ENCODE results near the gene LSR. TPM values are rescaled to one million over a fixed set of nuclear protein-coding genes. Genes with fewer than 3 reads are reported as not detected.
A peak's percentile ranks its signal among the peaks of the same experiment; 100 is the strongest.

LSR gene
- total RNA-seq, 2 experiments from 2014 or later: 40.6 to 43.9 TPM

DNA sequence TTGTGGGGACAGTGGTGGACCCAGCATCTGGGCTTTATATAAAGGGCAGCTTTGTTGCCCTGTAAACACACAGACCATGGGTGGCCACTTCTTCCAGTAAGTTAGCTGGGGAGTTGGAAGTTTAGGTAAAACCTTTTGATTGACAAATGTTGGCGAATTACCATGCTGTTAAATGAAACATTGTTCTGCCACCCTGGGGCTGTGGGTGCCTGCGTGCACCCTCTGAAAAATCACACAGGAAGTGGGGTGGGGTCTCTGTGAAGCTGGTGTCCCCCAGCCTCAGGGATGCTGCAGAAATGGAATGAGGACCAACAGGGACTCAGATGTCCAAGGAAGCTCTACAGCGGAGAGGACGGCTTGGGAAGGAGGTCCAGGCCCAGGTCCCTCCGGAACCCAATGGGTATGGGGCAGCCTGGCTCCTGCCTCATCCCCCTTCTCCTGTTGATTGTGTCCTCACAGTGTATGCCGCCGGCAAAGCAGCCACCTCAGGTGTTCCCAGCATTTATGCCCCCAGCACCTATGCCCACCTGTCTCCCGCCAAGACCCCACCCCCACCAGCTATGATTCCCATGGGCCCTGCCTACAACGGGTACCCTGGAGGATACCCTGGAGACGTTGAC, 17.2 kb downstream of the LSR start:
- no peaks in the 10 kb centered on the region for H3K27me3 Mint-ChIP-seq

DNA sequence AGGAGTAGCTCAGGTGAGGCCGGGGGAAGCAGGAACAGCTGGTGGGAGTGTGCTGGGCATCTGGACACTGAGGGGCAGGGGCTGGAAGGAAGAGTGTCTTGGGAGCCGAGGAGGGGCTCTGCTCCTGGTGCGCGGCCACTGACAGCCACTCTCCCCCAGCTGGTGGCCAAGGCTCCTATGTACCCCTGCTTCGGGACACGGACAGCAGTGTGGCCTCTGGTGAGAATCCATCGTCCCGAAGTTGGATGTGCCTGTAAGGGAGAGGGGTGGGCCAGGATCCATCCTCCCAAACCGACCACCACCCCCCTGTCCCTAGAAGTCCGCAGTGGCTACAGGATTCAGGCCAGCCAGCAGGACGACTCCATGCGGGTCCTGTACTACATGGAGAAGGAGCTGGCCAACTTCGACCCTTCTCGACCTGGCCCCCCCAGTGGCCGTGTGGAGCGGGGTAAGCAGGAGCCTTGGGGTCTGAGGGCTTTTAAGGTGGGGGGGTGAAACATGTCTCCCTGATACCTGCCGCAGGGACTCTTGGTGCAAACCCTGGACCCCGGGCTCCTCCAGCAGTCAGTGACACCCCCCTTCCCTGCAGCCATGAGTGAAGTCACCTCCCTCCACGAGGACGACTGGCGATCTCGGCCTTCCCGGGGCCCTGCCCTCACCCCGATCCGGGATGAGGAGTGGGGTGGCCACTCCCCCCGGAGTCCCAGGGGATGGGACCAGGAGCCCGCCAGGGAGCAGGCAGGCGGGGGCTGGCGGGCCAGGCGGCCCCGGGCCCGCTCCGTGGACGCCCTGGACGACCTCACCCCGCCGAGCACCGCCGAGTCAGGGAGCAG, 17.9 kb downstream of the LSR start:
- Mint-ChIP-seq H3K36me3 (peaks cover 16% of the 10 kb centered on the region), H3K9me3 (no peaks in the 10 kb centered on the region), H3K4me1 (peaks cover 28% of the 10 kb centered on the region), H3K27ac (peak overlapping the region; percentile 96), H3K4me3 (peak overlapping the region; percentile 93), H3K27me3 (no peaks in the 10 kb centered on the region)
- peak; percentile 33 for DNase-seq

More for the DNA sequence above, 17.2 kb downstream of the LSR start:
- peak overlapping the region; percentile 93 for H3K4me3 Mint-ChIP-seq
- H3K27ac Mint-ChIP-seq: peak overlapping the region; percentile 68
- H3K9me3 Mint-ChIP-seq: no peaks in the 10 kb centered on the region
- peaks cover 28% of the 10 kb centered on the region for H3K4me1 Mint-ChIP-seq
- no peak for DNase-seq
- peaks cover 15% of the 10 kb centered on the region for H3K36me3 Mint-ChIP-seq

DNA sequence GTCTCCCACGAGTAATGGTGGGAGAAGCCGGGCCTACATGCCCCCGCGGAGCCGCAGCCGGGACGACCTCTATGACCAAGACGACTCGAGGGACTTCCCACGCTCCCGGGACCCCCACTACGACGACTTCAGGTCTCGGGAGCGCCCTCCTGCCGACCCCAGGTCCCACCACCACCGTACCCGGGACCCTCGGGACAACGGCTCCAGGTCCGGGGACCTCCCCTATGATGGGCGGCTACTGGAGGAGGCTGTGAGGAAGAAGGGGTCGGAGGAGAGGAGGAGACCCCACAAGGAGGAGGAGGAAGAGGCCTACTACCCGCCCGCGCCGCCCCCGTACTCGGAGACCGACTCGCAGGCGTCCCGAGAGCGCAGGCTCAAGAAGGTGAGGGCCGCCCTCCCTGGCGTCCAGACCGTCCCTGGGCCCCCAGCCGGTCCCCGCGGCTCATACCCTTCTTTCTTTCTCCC, 18.6 kb downstream of the LSR start:
- H3K36me3 Mint-ChIP-seq: peaks cover 18% of the 10 kb centered on the region

DNA sequence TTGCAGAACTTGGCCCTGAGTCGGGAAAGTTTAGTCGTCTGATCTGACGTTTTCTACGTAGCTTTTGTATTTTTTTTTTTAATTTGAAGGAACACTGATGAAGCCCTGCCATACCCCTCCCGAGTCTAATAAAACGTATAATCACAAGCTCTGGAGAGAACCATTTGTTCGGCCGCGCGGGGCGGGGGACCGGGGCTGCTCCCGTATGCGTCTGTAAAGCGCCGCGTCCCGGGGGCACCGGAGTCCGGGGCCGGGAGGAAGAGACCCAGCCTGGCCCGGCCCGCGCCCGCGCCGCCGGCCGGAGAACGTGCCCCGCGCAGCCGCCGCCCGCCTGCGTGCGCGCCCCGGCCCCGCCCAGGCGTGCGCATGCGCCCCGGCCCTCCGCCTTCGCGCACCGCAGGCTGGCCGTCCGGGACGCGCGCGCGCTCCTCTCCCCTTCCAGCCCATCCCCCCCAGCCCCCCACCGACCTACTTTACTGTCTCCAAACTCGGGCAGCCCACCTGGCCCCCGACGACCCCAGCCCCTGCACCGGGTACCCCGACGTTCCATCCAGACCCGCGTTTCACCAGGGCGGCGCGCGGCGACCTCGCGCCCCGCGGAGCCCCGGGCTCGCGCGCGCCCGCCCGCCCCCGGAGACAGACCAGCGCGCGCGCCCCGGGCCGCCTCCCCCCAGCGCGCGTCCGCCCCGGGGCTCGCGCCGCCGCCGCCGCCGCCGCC, 19.2 kb downstream of the LSR start:
- no peaks in the 10 kb centered on the region for H3K27me3 Mint-ChIP-seq
- peak; percentile 86 for DNase-seq
- peaks cover 18% of the 10 kb centered on the region for H3K36me3 Mint-ChIP-seq
- H3K9me3 Mint-ChIP-seq: no peaks in the 10 kb centered on the region
- H3K4me1 Mint-ChIP-seq: peaks cover 26% of the 10 kb centered on the region
- peak overlapping the region; percentile 96 for H3K27ac Mint-ChIP-seq
- H3K4me3 Mint-ChIP-seq: peak overlapping the region; percentile 93

More for the DNA sequence above, 18.6 kb downstream of the LSR start:
- DNase-seq: peak; percentile 48
- no peaks in the 10 kb centered on the region for H3K27me3 Mint-ChIP-seq
- no peaks in the 10 kb centered on the region for H3K9me3 Mint-ChIP-seq
- H3K4me1 Mint-ChIP-seq: peaks cover 26% of the 10 kb centered on the region
- H3K27ac Mint-ChIP-seq: peak overlapping the region; percentile 96
- peak overlapping the region; percentile 93 for H3K4me3 Mint-ChIP-seq

DNA sequence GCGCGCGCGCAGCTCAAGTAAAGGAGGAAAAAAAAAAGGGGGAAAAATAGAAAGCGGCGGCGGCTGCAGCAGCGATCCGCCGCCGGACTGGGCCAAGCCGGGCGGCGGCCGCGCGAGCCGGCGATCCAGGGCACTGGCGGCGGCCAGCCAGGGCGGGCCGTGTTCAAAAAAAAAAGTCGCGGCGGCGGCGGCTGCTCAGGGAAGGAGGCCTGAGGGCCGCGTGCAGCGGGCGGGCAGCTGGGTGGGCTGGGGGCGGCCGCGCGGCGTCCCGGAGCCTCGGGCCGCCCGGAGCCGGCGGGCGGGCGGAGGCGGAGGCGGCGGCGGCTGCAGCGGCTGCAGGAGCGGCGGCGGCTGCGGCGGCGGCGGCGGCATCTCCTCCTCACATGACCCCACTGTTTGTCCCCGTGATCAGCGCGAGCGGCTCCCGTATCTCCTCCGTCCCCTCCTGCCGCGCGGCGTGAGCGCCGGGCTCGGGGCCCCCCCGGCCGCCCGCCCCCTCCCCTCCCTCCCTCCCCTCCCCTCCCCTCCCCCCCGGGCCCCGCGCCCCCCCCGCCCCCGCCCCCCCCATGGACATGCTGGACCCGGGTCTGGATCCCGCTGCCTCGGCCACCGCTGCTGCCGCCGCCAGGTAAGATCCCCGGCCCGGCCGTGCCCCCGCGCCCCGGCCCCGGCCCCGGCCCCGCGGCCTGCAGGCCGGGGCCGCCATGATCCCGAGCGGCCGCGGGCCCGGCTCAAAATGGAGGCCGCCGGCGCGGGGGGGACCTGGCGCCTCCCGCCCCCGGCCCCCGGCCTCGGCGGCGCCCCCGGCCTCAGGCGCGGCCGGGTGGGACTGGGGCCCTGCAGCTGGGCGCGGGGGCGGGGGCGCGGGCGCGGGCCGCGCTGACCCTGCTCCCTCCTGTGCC, 20.0 kb downstream of the LSR start, which contains the start of gene USF2:
Gene USF2 (plus strand): TSS at position 427 of the 902 bp plus-strand sequence. CDS start 140 bp downstream, at position 567.
- Mint-ChIP-seq H3K4me3 (peak within 1 kb of the TSS; percentile 93), H3K36me3 (peaks cover 18% of the 10 kb centered on the region), H3K27ac (peak within 1 kb of the TSS; percentile 96), H3K9me3 (no peaks in the 10 kb centered on the region), H3K27me3 (no peaks in the 10 kb centered on the region), H3K4me1 (peaks cover 27% of the 10 kb centered on the region)
- peak; percentile 75 for DNase-seq

DNA sequence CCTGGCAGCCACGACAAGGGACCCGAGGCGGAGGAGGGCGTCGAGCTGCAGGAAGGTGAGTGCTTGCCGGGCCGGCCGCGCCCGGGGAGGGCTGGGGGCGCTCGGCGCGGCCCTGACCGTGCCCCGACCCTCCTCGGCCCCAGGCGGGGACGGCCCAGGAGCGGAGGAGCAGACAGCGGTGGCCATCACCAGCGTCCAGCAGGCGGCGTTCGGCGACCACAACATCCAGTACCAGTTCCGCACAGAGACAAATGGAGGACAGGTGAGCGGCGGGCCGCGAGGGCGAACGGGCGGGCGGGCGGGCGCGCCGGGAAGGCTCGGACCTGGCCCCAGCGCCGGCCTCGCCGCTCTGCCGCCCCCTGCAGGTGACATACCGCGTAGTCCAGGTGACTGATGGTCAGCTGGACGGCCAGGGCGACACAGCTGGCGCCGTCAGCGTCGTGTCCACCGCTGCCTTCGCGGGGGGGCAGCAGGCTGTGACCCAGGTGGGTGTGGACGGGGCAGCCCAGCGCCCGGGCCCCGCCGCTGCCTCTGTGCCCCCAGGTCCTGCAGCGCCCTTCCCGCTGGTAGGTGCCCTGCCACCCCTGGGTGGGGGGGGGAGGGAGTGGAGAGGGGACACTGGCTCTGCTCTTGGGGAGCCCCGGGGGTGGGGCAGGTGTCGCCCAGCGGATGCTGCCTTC, 20.8 kb downstream of the LSR start:
- Mint-ChIP-seq H3K27ac (peak overlapping the region; percentile 65), H3K4me3 (peak overlapping the region; percentile 66), H3K27me3 (no peaks in the 10 kb centered on the region), H3K4me1 (peaks cover 28% of the 10 kb centered on the region), H3K36me3 (peaks cover 21% of the 10 kb centered on the region), H3K9me3 (no peaks in the 10 kb centered on the region)
- DNase-seq: peak; percentile 78

DNA sequence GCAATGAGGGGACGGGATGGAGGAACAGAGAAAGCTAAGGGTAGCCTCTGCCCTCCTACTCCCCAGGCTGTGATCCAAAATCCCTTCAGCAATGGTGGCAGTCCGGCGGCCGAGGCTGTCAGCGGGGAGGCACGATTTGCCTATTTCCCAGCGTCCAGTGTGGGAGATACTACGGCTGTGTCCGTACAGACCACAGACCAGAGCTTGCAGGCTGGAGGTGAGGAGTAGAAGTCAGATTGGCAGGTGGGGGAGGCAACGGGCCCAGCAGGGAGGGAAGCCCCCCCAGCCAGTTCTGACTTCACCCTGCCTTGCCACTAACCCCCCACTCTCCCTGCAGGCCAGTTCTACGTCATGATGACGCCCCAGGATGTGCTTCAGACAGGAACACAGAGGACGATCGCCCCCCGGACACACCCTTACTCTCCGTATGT, 21.6 kb downstream of the LSR start:
- H3K4me1 Mint-ChIP-seq: peaks cover 27% of the 10 kb centered on the region
- H3K27ac Mint-ChIP-seq: no peak overlapping the region
- H3K27me3 Mint-ChIP-seq: no peaks in the 10 kb centered on the region
- no peaks in the 10 kb centered on the region for H3K9me3 Mint-ChIP-seq
- peak overlapping the region; percentile 64 for H3K4me3 Mint-ChIP-seq
- H3K36me3 Mint-ChIP-seq: peaks cover 22% of the 10 kb centered on the region
- no peak for DNase-seq

DNA sequence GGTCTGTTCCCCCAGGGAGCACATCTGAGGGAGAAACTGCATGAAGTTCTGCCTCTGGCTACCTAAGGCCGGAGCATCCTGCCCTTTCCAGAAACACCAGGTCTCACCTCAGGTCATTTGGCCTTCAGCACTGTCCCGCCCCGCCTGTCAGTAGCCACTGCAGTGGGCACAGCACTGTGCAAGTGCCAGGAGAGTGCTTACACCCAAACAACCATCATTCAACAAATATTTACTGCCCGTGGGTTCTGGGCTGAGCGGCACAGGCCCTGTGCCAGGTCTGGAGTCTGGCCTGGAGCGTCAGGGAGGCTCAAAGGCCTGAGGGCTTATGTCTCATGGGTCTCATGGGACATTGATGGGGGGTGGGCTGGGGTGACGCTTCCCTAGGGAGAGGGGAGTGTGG, 22.7 kb downstream of the LSR start:
- no peak overlapping the region for H3K4me3 Mint-ChIP-seq
- H3K36me3 Mint-ChIP-seq: peaks cover 19% of the 10 kb centered on the region
- no peak overlapping the region for H3K27ac Mint-ChIP-seq
- H3K9me3 Mint-ChIP-seq: no peaks in the 10 kb centered on the region
- H3K4me1 Mint-ChIP-seq: peaks cover 17% of the 10 kb centered on the region
- no peak for DNase-seq
- H3K27me3 Mint-ChIP-seq: no peaks in the 10 kb centered on the region

DNA sequence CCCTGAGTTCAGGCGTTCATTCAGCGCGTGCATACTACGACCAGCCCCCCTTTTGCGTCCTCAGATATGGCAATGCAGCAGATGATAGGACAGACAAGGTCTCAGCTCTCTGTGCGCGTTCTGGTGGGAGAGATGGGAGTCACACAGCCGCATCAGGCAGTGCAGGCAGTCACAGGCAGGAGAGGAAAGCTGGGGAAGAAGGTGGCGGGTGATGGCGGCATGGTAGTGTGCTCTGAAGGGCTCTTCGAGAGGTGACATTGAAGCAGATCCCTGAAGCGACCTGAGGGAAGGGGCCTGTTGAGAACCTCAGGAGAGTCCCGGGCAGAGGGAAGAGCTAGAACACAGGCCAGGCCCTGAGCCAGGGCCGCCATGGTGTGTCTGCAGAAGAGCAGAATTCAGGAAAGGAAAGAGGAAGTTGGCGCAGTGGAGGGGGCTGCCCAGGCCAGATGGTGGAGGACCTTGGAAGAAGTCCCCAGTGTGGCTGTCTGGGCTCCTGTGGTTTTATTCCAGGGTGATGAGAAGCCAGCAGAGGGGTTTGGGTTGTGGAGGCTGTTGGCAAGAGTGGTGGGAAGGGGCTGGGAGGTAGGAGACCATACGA, 23.4 kb downstream of the LSR start:
- no peaks in the 10 kb centered on the region for H3K9me3 Mint-ChIP-seq
- no peaks in the 10 kb centered on the region for H3K27me3 Mint-ChIP-seq
- no peak overlapping the region for H3K4me3 Mint-ChIP-seq
- peak overlapping the region; percentile 75 for H3K27ac Mint-ChIP-seq
- H3K36me3 Mint-ChIP-seq: peaks cover 18% of the 10 kb centered on the region
- peaks cover 14% of the 10 kb centered on the region for H3K4me1 Mint-ChIP-seq
- no peak for DNase-seq

DNA sequence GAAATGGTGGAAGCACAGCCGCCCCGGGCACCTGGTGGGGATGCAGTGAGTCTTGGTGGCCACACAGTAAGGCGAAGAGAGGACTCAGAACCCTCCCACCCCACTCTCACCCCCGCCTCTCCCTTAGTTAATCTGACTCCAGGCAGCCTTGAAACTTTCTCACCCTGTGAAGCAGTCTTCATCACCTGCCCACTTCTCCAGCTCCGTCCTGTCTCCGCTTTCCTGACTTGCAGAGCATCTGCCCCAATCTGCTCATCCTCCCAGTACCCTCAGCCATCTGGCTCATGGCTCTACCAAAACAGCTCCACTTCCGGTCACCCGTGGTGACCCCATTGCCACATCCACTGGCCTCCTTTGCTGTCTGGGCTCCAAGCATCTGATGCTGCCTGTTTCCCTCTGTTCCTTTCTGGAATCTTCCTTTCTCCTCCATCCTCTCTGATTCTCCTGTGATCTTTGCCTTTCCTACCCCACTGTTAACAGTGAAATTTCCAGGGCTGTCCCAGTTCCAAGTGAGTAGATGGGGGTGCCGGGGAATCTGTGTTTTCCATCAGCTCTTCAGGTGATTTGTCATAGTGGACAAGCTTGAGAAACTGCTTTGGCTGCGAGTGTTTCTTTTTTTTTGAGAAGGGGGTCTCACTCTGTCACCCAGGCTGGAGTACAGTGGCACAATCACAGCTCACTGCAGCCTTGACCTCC, 24.3 kb downstream of the LSR start:
- DNase-seq: no peak
- peaks cover 14% of the 10 kb centered on the region for H3K36me3 Mint-ChIP-seq
- peaks cover 13% of the 10 kb centered on the region for H3K4me1 Mint-ChIP-seq
- no peaks in the 10 kb centered on the region for H3K27me3 Mint-ChIP-seq
- H3K4me3 Mint-ChIP-seq: no peak overlapping the region
- H3K27ac Mint-ChIP-seq: no peak overlapping the region
- H3K9me3 Mint-ChIP-seq: no peaks in the 10 kb centered on the region

DNA sequence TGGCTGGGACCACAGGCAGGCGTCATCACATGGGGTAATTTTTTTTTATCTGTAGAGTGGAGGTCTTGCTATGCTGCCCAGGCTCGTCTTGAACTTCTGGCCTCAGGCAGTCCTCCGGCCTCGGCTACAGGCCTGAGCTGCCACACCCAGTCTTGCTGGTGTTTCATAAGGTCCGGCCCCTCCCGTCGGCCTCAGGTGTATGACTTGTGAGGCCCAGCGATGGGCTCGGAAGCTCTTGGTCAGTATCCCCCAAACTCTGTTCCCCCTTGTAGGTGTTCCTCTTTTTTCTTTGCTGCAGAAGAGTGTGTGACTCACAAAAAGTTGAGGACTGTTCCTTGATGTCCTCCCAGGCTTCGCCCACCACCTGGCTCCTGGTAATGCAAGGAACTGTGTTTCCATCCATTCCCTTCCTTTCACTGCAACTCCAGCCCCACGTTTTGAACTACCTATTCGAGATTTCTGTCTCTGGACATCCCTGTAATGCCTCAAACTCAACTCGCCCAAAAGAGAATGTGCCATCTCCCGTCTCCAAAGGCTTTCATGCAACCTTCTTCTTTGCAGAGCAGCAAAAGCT, 25.0 kb downstream of the LSR start:
- H3K9me3 Mint-ChIP-seq: no peaks in the 10 kb centered on the region
- peaks cover 14% of the 10 kb centered on the region for H3K36me3 Mint-ChIP-seq
- no peak for DNase-seq
- H3K27ac Mint-ChIP-seq: no peak overlapping the region
- no peaks in the 10 kb centered on the region for H3K27me3 Mint-ChIP-seq
- peaks cover 13% of the 10 kb centered on the region for H3K4me1 Mint-ChIP-seq
- H3K4me3 Mint-ChIP-seq: no peak overlapping the region

DNA sequence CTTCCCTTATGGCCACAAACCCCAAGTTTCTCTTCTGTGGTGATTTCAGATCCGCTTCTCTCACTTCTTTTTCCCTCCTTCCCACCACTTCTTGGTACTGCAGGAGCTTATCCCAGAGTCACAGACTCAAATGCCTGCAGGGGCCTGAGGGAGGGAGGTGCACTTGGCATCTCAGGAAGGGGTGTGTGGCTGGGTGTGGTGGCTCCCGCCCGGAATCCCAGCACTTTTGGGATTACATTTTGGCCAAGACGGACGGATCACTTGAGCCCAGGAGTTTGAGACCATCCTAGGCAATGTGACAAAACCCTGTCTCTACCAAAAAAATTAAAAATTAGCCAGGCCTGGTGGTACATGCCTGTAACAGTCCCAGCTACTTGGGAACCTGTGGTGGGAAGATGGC, 25.5 kb downstream of the LSR start:
- DNase-seq: no peak
- Mint-ChIP-seq H3K27ac (no peak overlapping the region), H3K4me1 (peaks cover 13% of the 10 kb centered on the region), H3K36me3 (peaks cover 15% of the 10 kb centered on the region), H3K27me3 (no peaks in the 10 kb centered on the region), H3K4me3 (no peak overlapping the region), H3K9me3 (no peaks in the 10 kb centered on the region)
